H1 (cell line): ENCODE measurements around the gene POU6F2. TPM values are rescaled to one million over a fixed set of nuclear protein-coding genes. Genes with fewer than 3 reads are reported as not detected.

ENCODE experiments used
- CEBPB ChIP-seq: IDR thresholded peaks from 2 replicates; pipeline ENCODE4 v1.6.1; 2012; ENCODE audit warnings: low read depth, low read length
- EZH2 ChIP-seq: fragments of 200-600 bp; sonication (generic); IDR thresholded peaks from 2 replicates; pipeline ENCODE4 v1.7.1; 2012; ENCODE audit warnings: low read depth, mild to moderate bottlenecking, moderate library complexity, low read length, inconsistent platforms; ENCODE audit not compliant: severe bottlenecking
- FOSL1 ChIP-seq: IDR thresholded peaks from 2 replicates; pipeline ENCODE4 v1.6.1; 2011; ENCODE audit warnings: mild to moderate bottlenecking, low read depth, low read length, moderate library complexity; ENCODE audit not compliant: insufficient read depth
- GABPA ChIP-seq: IDR thresholded peaks from 2 replicates; pipeline ENCODE4 v1.6.1; 2011; ENCODE audit warnings: mild to moderate bottlenecking, low read length, moderate library complexity, borderline replicate concordance; ENCODE audit not compliant: insufficient read depth
- GTF2F1 ChIP-seq: IDR thresholded peaks from 2 replicates; pipeline ENCODE4 v1.6.1; 2012; ENCODE audit warnings: low read depth, low read length, improper control_type of control experiment, borderline replicate concordance
- JUN ChIP-seq: IDR thresholded peaks from 2 replicates; pipeline ENCODE4 v1.6.1; 2011; ENCODE audit warnings: low read depth, mild to moderate bottlenecking, improper control_type of control experiment, low read length
- RAD21 ChIP-seq, 2 experiments: IDR thresholded peaks in 1 of 2; conservative IDR thresholded peaks in 1 of 2; 2 replicates each; pipeline ENCODE4 v1.6.1; 2011; ENCODE audit warnings: low read depth in 2 of 2, low read length in 2 of 2, improper control_type of control experiment in 1 of 2, inconsistent platforms in 1 of 2, mild to moderate bottlenecking in 1 of 2, moderate library complexity in 1 of 2
- TAF1 ChIP-seq: IDR thresholded peaks from 2 replicates; pipeline ENCODE4 v1.6.1; 2011; ENCODE audit warnings: mild to moderate bottlenecking, low read depth, low read length
- polyA plus RNA-seq, 7 experiments: library from polyadenylated mRNA; depleted of rRNA in 3 of 7; stranded (reverse) in 5 of 7; unstranded in 2 of 7; fragments of >200 nt in 5 of 7; fragments of 200-250 nt in 2 of 7; gene quantifications; 1 replicate in 5 of 7; 2 replicates in 1 of 7; 4 replicates in 1 of 7; pipeline versions ENCODE4 v1.2.1 to v1.2.3, GENCODE V29; 2011 to 2013; ENCODE audit warnings: missing spikeins in 2 of 7, mixed read lengths in 2 of 7
- total RNA-seq: library from RNA; stranded (reverse); fragmentation: NEBNext Ultra II Directional; extraction: Animal tissue kit (Norgen Biotek cat#: 25700); gene quantifications from 2 replicates; pipeline ENCODE4 v1.2.1, GENCODE V29; 2021

The POU6F2 gene
- total and polyA plus RNA-seq, 2 of the 8 experiments (the other 6 are each of a cell fraction or from before 2014, with no cell fraction given), result 1.1 to 2.0 TPM

GRCh38 chr7:39062811-39063210, 85.1 kb downstream of the POU6F2 start (continued):
- TF ChIP-seq GABPA (no peak), FOSL1 (no peak), EZH2 (no peak), JUN (no peak), RAD21 (IDR thresholded peaks at IDR 0.05 in 1 of 2, conservative IDR thresholded peaks at IDR 0.05 in 1 of 2; ENCODE audit: low read depth in 2 of 2, low read length in 2 of 2) (no peak), TAF1 (no peak), CEBPB (no peak), GTF2F1 (no peak)
